B cell (primary cell): ENCODE results near the gene LEPR. TPM values are rescaled to one million over a fixed set of nuclear protein-coding genes. Genes with fewer than 3 reads are reported as not detected.

Experiments used
- ATAC-seq: fragments of 200-7000 bp; cut with Tn5 transposase; one replicate; pipeline ENCODE4 v1.10.0; 2021; ENCODE audit warnings: low read depth, mild to moderate bottlenecking, moderate number of reproducible peaks, moderate library complexity
- CTCF ChIA-PET: fragments of 350-600 bp; sonication (Branson Sonifier 250); formaldehyde crosslinking; loops from one replicate; lab custom pipeline; 2021; ENCODE audit warnings: antibody characterized with exemption, inconsistent platforms; lab: Charles Lee
- POLR2A ChIA-PET: fragments of 350-600 bp; sonication (Branson Sonifier 250); formaldehyde crosslinking; loops from one replicate; lab custom pipeline; 2021; ENCODE audit warnings: antibody characterized with exemption; lab: Charles Lee
- DNase-seq: peaks from one replicate; pipeline ENCODE4 v3.0.0; 2013
- H2AFZ ChIP-seq: 2 replicates; pipeline ENCODE4 v1.6.1; 2012; ENCODE audit warnings: mild to moderate bottlenecking, low read depth, low read length; ENCODE audit not compliant: insufficient read depth, poor library complexity, severe bottlenecking
- H3K27ac ChIP-seq, 2 donors: 1 replicate in 1 of 2; 2 replicates in 1 of 2; pipeline ENCODE4 v1.5.1; 2012 to 2013; ENCODE audit warnings: low read length in 2 of 2, mild to moderate bottlenecking in 2 of 2, moderate library complexity in 1 of 2
- H3K27me3 ChIP-seq, 4 experiments: fragments of 200-600 bp in 1 of 4; sonication (generic) in 1 of 4; replicated peaks in 1 of 4; 1 replicate in 2 of 4; 2 replicates in 2 of 4; pipeline versions ENCODE4 v1.6.1 to v1.7.0; 2013 to 2016; ENCODE audit warnings: low read length in 3 of 4, mild to moderate bottlenecking in 2 of 4, mixed read lengths in 1 of 4, moderate library complexity in 1 of 4; ENCODE audit not compliant: insufficient read depth in 4 of 4, control insufficient read depth in 3 of 4; ENCODE audit errors: control extremely low read depth in 1 of 4
- H3K36me3 ChIP-seq, 2 experiments: replicated peaks in 1 of 2; 1 replicate in 1 of 2; 2 replicates in 1 of 2; pipeline versions ENCODE4 v1.6.1 to v1.7.1; 2013; ENCODE audit warnings: low read length in 1 of 2; ENCODE audit not compliant: insufficient read depth in 2 of 2, control insufficient read depth in 1 of 2; ENCODE audit errors: control extremely low read depth in 1 of 2, extremely low read depth in 1 of 2
- H3K4me1 ChIP-seq, 2 donors: fragments of 200-600 bp in 1 of 2; sonication (generic) in 1 of 2; 1 replicate in 1 of 2; 2 replicates in 1 of 2; pipeline versions ENCODE4 v1.5.1 to v1.6.1; 2013 to 2017; ENCODE audit warnings: low read length in 2 of 2; ENCODE audit not compliant: control insufficient read depth in 2 of 2, insufficient read depth in 2 of 2
- H3K4me2 ChIP-seq: replicated peaks from 2 replicates; pipeline ENCODE3; 2012; ENCODE audit warnings: mild to moderate bottlenecking, low read depth, low read length; ENCODE audit not compliant: poor library complexity, severe bottlenecking
- H3K4me3 ChIP-seq, 5 experiments: fragments of 200-600 bp in 1 of 5; sonication (generic) in 1 of 5; 1 replicate in 3 of 5; 2 replicates in 2 of 5; pipeline versions ENCODE4 v1.5.1 to v1.7.0; 2011 to 2016; ENCODE audit warnings: low read length in 4 of 5, mild to moderate bottlenecking in 4 of 5, low read depth in 2 of 5, control low read depth in 1 of 5, moderate library complexity in 1 of 5; ENCODE audit not compliant: insufficient read depth in 1 of 5; ENCODE audit errors: control extremely low read depth in 1 of 5, extremely low read depth in 1 of 5
- H3K79me2 ChIP-seq: fragments of 200-600 bp; sonication (generic); one replicate; pipeline ENCODE4 v1.6.0; 2016; ENCODE audit warnings: low read length; ENCODE audit not compliant: control insufficient read depth, insufficient read depth
- H3K9ac ChIP-seq: fragments of 200-600 bp; sonication (generic); 2 replicates; pipeline ENCODE4 v1.6.1; 2017; ENCODE audit warnings: mild to moderate bottlenecking, low read length, moderate library complexity
- H3K9me3 ChIP-seq, 3 donors: one replicate each; pipeline versions ENCODE4 v1.6.1 to v1.7.1; 2013; ENCODE audit warnings: low read length in 2 of 3; ENCODE audit not compliant: control insufficient read depth in 2 of 3, insufficient read depth in 1 of 3; ENCODE audit errors: control extremely low read depth in 1 of 3
- H4K20me1 ChIP-seq: 2 replicates; pipeline ENCODE4 v1.6.0; 2012; ENCODE audit warnings: mild to moderate bottlenecking, low read length; ENCODE audit not compliant: insufficient read depth, control insufficient read depth, poor library complexity, severe bottlenecking
- H3K27ac Mint-ChIP-seq: one replicate; pipeline ENCODE4 v1.8.0; 2021; ENCODE audit warnings: mixed read lengths
- H3K27me3 Mint-ChIP-seq: one replicate; pipeline ENCODE4 v1.8.0; 2021; ENCODE audit warnings: mixed read lengths
- H3K4me1 Mint-ChIP-seq: one replicate; pipeline ENCODE4 v1.8.0; 2021; ENCODE audit warnings: mixed read lengths
- H3K4me3 Mint-ChIP-seq: one replicate; pipeline ENCODE4 v1.8.0; 2021; ENCODE audit warnings: mixed read lengths
- H3K9me3 Mint-ChIP-seq: one replicate; pipeline ENCODE4 v1.8.0; 2022; ENCODE audit warnings: mixed read lengths; ENCODE audit not compliant: insufficient read depth
- CTCF ChIP-seq: fragments of 200-600 bp; IDR thresholded peaks from one replicate; pipeline ENCODE4 v1.8.0; 2022; ENCODE audit warnings: antibody characterized with exemption, mild to moderate bottlenecking
- EZH2 ChIP-seq: IDR thresholded peaks from 2 replicates; pipeline ENCODE4 v1.6.1; 2012; ENCODE audit warnings: borderline replicate concordance, low read depth, mild to moderate bottlenecking, moderate library complexity, low read length; ENCODE audit not compliant: insufficient read depth, poor library complexity, severe bottlenecking
- WGBS: methylation state at CpG from one replicate; pipeline ENCODE4 v1.1.5; 2013; ENCODE audit warnings: missing lambda C conversion rate; ENCODE audit not compliant: insufficient coverage; 5-methylcytosine and 5-hydroxymethylcytosine counted together
- intact Hi-C: fragments of 100-400 bp; cut with micrococcal nuclease; formaldehyde crosslinking; loops from one replicate; pipeline ENCODE4 v1.10.0; 2022
- polyA plus RNA-seq: library from polyadenylated mRNA; depleted of rRNA; stranded (reverse); fragments of >200 nt; gene quantifications from 2 replicates; pipeline ENCODE4 v1.2.3, GENCODE V29; 2012
- total RNA-seq, 2 donors: library from RNA; stranded (reverse); fragments of 120-200 nt in 1 of 2; gene quantifications; 1 replicate in 1 of 2; 2 replicates in 1 of 2; pipeline versions ENCODE4 v1.2.3 to v1.2.4, GENCODE V29; 2013 to 2022

LEPR gene
- total and polyA plus RNA-seq, 2 donors (not counting 1 experiment from before 2014, with no cell fraction given) = 0.19 to 0.30 TPM

- ChIA-PET POLR2A (interaction anchor here (0.7 kb wide), 1 partner anchor 976 kb away, joined by 3 read pairs; no protein-coding TSS in a partner anchor), CTCF (interaction anchor here (1.1 to 1.5 kb wide), 3 partner anchors 9 to 1017 kb away, joined by 3 to 5 read pairs (median 3); partner anchors contain the start of genes LEPR and LEPROT)
- TF ChIP-seq EZH2 = no peak
- TF ChIP-seq CTCF = no peak
- Histone ChIP-seq H3K4me2 (no peak overlapping the region), H3K9ac (no peak overlapping the region), H3K27me3 (no peaks in the 10 kb centered on the region), H3K79me2 (no peaks in the 10 kb centered on the region), H3K9me3 (no peaks in the 10 kb centered on the region), H3K36me3 (peaks cover 0 to 13% of the 10 kb centered on the region in 2 experiments), H2AFZ (no peak overlapping the region), H3K4me1 (no peaks in the 10 kb centered on the region), H4K20me1 (no peaks in the 10 kb centered on the region), H3K27ac (no peak overlapping the region), H3K4me3 (no peak overlapping the region)
- ATAC-seq (no peak), DNase-seq (no peak)
- no peaks in the 10 kb centered on the region for H3K27me3 Mint-ChIP-seq
- intact Hi-C loops = loop anchor here (10.0 kb wide), 1 partner anchor 816 kb away; no protein-coding TSS in a partner anchor
- H3K4me3 Mint-ChIP-seq = no peak overlapping the region
- 100% methylated on average over 2 of the region's 2 CpGs for WGBS
- no peaks in the 10 kb centered on the region for H3K4me1 Mint-ChIP-seq
- no peak overlapping the region for H3K27ac Mint-ChIP-seq
- no peaks in the 10 kb centered on the region for H3K9me3 Mint-ChIP-seq
Observed at GRCh38 chr1:65429078-65429477, 8.6 kb downstream of the LEPR start.

GRCh38 chr1:65429806-65430205 is 9.3 kb downstream of the LEPR start:
- H3K27me3 ChIP-seq = no peaks in the 10 kb centered on the region
- ATAC-seq (no peak), DNase-seq (no peak)
- Mint-ChIP-seq H3K4me3 (no peak overlapping the region), H3K27me3 (no peaks in the 10 kb centered on the region), H3K9me3 (no peaks in the 10 kb centered on the region), H3K4me1 (no peaks in the 10 kb centered on the region), H3K27ac (no peak overlapping the region)
- no peak overlapping the region for H2AFZ ChIP-seq
- H3K27ac ChIP-seq = no peak overlapping the region
- no peaks in the 10 kb centered on the region for H3K9me3 ChIP-seq
- no peak overlapping the region for H3K9ac ChIP-seq
- H3K36me3 ChIP-seq = peaks cover 1 to 13% of the 10 kb centered on the region in 2 experiments
- no peaks in the 10 kb centered on the region for H3K4me1 ChIP-seq
- H3K4me2 ChIP-seq = no peak overlapping the region
- CTCF ChIA-PET = interaction anchor here (0.8 to 2.5 kb wide), 4 partner anchors 10 to 1017 kb away, joined by 3 to 15 read pairs (median 3); partner anchors contain the start of genes LEPR and LEPROT
- TF ChIP-seq EZH2 = no peak
- TF ChIP-seq CTCF = no peak
- WGBS = 91% methylated on average over 5 of the region's 7 CpGs
- H3K4me3 ChIP-seq = no peak overlapping the region
- H4K20me1 ChIP-seq = no peaks in the 10 kb centered on the region
- no peaks in the 10 kb centered on the region for H3K79me2 ChIP-seq
- POLR2A ChIA-PET = no interaction called here
- intact Hi-C loops = loop anchor here (5.0 to 10.0 kb wide), 2 partner anchors 815 to 1017 kb away; no protein-coding TSS in a partner anchor
